Suppressor macrophage (primary cell): ENCODE results near the gene IFFO2.
"Not testable (repeated sequence)": the region's sequence is repeated elsewhere in the genome, so short reads cannot be mapped to it uniquely, and the experiment has no call there.

Experiments
- DNase-seq, 4 experiments: peaks; one replicate each; pipeline ENCODE4 v3.0.0-alpha.2; 2020 to 2022

IFFO2 gene

GRCh38 chr1:18893120-18893519, 63.4 kb downstream of the IFFO2 start:
- no peak for DNase-seq

GRCh38 chr1:18891858-18892257, 64.6 kb downstream of the IFFO2 start:
- DNase-seq = not testable (repeated sequence)

- DNase-seq = peak; percentile 50 to 75 (median 62)
Observed at GRCh38 chr1:18891426-18891780, 65.1 kb downstream of the IFFO2 start.

GRCh38 chr1:18890706-18891425, 65.6 kb downstream of the IFFO2 start:
- no peak for DNase-seq

GRCh38 chr1:18886003-18886335, 70.5 kb downstream of the IFFO2 start:
- no peak for DNase-seq

- DNase-seq = no peak
Observed at GRCh38 chr1:18885311-18886002, 71.0 kb downstream of the IFFO2 start.

GRCh38 chr1:18884727-18885126, 71.7 kb downstream of the IFFO2 start:
- DNase-seq = no peak

GRCh38 chr1:18884419-18884717, 72.1 kb downstream of the IFFO2 start:
- DNase-seq = no peak

- peak; percentile 72 to 87 (median 81) for DNase-seq
Observed at GRCh38 chr1:18883636-18884418, 72.6 kb downstream of the IFFO2 start.

GRCh38 chr1:18883079-18883478, 73.4 kb downstream of the IFFO2 start:
- DNase-seq = no peak

GRCh38 chr1:18882486-18882885, 74.0 kb downstream of the IFFO2 start:
- no peak for DNase-seq

- no peak for DNase-seq
Observed at GRCh38 chr1:18881642-18882431, 74.6 kb downstream of the IFFO2 start.

GRCh38 chr1:18881164-18881563, 75.3 kb downstream of the IFFO2 start:
- no peak for DNase-seq

GRCh38 chr1:18880585-18880984, 75.9 kb downstream of the IFFO2 start:
- no peak for DNase-seq

GRCh38 chr1:18879791-18880309, 76.6 kb downstream of the IFFO2 start:
- no peak for DNase-seq

- no peak for DNase-seq
Observed at GRCh38 chr1:18879215-18879790, 77.2 kb downstream of the IFFO2 start.

GRCh38 chr1:18878538-18879214, 77.8 kb downstream of the IFFO2 start:
- DNase-seq = no peak

- no peak for DNase-seq
Observed at GRCh38 chr1:18877282-18877681, 79.2 kb downstream of the IFFO2 start.

- no peak for DNase-seq
Observed at GRCh38 chr1:18876210-18876609, 80.3 kb downstream of the IFFO2 start.

GRCh38 chr1:18875796-18876128, 80.7 kb downstream of the IFFO2 start:
- DNase-seq = no peak

- DNase-seq = peak; percentile 69 to 85 (median 76)
Observed at GRCh38 chr1:18875107-18875795, 81.2 kb downstream of the IFFO2 start.
